HG03571 (cell line): ENCODE measurements around the gene UBE2H.
"Not testable (repeated sequence)": the region's sequence is repeated elsewhere in the genome, so short reads cannot be mapped to it uniquely, and the experiment has no call there.

Experiments used
- ATAC-seq: cut with Tn5 transposase; IDR thresholded peaks from one replicate; pipeline ENCODE4 v1.9.1; 2021; ENCODE audit not compliant: unreplicated experiment

The UBE2H gene

DNA sequence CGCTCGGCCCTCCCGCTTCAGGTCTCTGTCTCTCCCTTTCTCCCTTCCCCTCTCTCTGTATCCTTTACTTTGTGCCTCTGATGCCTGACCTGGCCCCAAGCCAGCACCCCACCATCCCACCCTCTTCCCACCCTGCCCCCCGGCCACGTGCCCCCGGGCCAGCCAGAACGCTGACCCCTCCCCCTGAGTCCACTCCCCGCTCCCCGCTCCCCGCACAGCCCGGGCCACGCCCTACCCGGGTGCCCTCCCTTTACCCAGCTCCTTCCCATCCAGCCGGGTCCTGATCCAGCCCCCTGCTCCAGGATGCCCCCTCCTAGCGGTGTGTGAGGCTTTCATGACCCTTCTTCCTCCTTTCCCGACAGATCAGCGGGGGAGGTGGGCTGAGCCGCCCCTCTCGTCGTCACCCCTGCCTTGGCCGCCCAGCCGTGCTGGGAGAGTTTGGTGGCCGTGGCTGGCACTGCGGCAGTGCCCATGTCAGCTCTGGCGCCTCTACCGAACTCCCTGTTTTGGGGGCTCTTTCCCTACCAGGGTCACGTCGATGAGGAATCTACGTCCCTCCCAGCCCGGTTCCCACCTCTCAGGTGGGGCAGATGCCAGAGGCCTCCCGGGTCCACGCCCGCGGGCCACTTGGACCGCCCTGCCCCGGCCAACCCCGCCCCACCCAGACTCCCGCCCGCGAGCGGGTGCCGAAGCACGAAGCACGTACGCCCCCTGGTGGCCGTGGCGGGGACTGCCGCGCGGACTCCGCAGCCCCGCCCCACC, 127.4 kb downstream of the UBE2H start:
- ATAC-seq: peak; percentile 68

DNA sequence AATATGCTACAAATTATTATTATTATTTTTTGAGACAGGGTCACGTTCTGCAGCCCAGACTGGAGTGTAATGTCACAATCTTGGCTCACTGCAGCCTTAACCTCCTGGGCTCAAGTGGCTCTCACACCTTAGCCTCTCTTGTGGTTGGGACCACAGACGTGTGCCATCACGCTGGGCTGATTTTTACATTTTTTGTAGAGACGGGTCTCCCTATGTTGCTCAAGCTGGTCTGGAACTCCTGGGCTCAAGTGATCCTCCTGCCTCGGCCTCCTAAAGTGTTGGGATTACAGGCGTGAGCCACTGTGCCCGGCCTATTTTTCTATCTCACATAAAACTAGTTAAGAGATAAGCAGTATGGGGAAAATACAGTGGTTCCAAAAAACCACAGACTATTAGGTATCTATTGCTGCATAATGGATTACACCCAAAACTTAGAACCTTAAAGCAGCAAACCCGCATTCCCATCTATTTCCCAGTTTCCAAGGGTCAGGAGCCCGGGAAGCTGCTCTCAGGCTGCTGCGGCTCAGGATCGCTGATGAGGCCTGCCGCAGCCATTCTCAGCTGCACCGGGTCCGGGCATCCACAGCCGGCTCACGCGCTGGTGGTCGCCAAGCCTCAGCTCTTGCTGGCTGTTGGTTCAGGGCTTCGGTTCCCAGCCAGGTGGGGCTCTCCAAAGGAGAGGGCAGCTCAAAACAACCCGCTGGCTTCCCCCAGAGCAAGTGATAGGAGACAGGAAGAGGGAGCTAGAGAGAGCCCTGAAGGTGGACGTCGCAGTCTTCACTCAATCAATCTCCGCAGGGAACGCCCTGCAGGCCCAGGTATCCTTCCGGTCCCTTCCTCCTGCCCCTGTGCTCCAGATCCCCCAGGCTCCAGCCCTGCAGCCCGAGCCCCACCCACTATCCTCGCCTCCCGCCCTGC, 128.2 kb downstream of the UBE2H start:
- peak; percentile 33 for ATAC-seq

DNA sequence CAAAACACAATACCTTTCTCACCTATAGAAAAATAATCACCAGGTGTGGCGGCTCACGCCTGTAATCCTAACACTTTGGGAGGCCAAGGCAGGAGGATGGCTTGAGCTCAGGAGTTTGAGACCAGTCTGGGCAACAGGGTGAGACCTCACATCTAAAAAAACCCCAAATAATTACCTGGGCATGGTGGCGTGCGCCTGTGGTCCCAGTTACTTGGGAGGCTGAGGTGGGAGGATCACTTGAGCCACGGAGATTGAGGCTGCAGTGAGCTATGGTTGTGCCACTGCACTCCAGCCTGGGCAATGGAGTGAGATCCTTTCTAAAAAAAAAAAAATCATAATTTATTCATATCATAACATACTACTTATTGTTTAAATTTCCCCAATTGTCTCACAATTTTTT, 129.6 kb downstream of the UBE2H start:
- not testable (repeated sequence) for ATAC-seq

DNA sequence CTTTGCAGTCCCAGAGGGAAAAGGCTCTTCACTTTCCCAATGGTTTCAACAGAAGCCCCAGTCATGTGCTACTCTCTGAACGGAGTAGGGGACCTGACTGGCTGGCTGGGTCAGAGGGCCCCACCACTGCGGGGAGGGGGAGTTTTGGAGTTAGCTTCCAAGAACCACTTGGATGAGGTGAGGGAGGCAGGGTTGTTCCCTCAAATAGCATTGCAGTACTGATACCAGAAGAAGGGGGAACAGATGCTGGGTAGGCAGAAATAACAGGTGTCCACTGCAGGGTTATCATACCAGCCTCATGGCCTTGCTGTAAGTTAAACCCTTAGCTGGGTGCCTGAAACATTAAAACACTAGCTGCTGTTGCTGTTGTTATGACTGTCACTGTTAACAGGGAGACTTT, 131.3 kb downstream of the UBE2H start:
- ATAC-seq: no peak

DNA sequence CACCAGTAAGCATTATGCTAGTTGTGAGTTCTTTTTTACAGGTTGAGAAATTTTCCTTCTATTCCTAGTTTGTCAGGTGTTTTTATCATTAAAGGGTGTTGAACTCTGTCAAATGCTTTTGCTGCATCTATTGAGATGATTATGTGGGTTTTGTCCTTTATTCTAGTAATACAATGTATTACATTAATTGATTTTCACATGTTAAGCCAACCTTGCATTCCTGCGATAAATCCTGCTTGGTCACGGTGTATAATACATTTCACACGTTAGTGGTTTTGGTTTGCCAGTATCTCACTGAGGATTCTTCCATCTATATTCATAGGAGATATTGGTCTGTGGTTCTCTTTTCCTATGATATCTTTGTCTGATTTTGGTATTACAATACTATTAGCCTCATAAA, 136.0 kb downstream of the UBE2H start:
- ATAC-seq: no peak

DNA sequence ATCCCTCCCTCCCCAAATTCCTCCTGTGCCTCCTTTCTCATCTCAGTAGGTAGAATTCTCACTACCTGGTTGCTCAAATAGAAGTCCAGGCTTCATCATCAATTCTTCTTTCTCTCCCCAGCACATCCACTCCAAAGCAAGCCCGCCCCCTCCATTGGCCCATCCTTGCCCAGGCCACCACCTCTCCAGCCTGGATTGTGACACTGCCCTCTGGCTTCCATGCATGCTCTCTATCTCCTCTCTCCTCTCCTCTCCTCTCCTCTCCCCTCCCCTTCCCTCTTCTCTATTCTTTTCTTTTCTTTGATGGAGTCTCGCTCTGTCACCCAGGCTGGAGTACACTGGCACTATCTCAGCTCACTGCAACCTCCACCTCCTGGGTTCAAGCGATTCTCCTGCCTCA, 144.9 kb downstream of the UBE2H start:
- no peak for ATAC-seq

DNA sequence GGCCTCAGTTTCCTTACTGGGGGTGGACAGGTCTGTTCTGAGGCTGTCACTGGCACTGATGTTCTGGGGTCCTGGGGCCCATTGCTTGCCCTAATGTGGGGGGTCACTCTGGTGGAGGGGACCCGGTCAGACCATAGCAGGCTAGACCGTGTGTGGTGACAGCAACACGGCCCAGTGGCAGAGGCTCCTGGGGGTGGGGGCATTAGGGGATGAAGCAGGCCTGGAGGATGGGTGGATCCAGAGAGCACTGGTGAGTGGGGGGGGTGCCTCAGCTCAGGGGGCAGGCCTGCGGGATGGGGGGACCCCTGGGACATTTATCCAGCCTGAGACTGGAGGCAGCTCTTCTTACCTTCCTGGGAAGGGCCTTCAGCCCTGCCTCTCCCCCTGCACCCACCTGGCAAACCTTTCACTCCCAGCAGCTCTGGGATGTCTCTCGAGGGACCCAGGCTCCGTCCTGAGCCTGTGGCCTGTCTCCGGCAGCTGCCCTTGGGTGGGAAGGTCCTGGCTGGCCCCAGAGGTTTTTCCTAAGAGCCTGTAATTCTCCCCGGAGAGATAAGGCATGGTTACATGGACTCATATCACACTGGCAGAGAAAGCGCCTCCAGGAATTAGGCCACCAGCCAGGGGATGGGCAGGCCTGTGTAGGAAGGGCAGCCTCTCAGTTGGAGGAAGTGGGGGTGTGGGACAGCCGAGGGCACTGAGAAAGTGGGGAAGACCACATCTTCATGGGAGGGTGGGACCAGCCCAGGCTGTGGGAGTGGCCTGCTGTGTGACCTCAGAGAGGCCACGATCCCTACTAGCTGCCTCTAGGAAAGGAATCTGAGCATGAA, 147.7 kb downstream of the UBE2H start:
- ATAC-seq: no peak

DNA sequence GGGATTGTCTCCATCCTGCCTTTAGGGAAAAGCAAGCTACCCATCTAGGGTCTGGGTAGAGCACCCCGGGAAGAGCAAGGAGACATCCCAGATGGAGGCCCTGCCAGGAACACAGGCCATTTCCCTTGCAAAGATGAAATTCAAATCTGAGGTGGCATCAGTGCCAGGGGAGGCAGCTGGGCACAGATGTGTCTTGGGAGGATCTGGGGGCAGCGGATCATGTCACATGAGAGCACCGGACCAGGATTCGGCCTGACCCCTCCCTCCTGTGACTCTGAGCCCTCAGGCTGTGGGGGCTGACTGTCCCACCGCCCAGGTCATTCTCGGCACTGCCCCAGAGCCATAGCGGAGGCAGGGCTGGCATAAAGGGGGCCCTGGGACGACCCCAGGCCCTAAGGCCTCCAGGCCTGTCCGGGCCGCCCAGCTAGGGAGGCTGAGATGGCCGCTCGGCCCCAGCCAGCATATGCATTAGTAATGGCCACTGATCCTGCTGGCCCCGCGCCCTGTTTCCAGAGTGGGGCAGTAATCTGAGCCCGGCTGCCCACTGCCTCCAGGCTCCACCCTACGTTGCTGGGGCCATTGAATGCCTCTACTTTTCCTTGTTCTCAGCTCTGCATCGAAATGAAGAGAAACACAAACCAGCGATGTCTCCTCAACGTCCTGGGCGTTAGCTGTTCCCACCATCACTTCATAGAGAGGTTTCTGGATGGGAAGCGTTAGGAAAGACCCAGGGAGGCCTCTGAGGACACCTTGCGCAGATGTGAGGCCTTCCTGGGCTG, 148.5 kb downstream of the UBE2H start:
- ATAC-seq: no peak

DNA sequence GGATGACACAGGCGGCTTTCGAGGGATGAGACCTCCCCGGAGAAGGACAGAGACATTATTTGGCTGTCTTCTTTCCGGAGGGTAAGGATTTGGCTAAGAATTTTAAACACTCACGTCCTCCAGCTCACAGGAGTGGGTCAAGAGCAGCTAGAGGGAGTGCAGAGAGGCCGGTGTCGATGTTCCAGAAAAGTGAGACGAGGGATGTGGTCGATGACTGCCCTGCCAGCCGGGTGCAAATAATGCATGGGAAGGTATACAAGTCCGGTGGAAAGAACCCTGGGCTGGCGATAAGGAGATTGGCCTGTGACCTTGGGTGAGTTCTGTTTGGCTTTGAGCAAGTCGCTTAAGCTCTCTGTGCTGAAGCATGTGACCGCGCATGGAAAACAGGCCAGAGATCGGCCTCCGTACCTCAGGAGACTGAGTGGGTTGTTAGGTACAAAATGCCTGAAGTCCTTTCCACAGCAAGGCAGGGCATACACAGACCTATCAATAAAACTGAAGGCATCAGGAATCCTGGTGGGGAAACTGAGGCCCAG, 149.1 kb downstream of the UBE2H start:
- no peak for ATAC-seq

DNA sequence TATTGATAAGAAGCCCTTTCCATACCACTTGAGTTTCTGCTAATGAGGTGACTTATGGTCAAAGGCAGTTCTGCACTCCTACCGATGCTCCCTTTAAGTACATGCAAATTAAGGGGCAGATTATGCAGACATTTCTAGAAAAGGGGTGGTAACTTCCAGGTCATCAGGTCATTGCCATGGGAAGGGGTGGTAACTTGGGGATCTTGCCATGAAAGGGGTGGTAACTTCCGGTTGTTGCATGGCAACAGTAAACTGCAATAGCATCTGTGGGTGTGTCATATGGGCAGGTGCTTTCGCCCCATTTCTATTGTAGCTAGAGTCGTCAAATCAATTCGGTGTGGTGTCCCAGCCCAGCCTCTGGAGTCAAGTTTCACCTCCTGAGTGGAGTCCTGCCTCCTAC, 150.9 kb downstream of the UBE2H start:
- ATAC-seq: no peak

DNA sequence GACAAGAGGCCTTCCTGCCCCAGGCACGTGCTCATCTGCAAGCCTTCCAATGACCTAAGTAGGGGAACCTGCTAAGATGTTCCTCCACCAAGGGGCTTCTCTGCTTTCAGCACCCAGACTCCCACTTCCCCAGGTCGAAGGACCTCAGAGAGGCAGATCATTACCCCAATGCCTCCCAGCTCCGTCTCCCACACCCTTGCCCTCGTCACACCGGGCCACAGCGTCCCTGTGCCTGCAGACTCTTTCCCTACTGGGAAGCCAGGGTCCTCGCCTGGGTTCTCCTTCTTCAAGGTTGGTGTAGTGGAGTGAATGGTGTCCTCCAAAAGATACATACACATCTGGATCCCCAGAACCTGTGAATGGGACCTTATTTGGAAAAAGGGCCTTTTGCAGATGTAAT, 151.9 kb downstream of the UBE2H start:
- no peak for ATAC-seq

DNA sequence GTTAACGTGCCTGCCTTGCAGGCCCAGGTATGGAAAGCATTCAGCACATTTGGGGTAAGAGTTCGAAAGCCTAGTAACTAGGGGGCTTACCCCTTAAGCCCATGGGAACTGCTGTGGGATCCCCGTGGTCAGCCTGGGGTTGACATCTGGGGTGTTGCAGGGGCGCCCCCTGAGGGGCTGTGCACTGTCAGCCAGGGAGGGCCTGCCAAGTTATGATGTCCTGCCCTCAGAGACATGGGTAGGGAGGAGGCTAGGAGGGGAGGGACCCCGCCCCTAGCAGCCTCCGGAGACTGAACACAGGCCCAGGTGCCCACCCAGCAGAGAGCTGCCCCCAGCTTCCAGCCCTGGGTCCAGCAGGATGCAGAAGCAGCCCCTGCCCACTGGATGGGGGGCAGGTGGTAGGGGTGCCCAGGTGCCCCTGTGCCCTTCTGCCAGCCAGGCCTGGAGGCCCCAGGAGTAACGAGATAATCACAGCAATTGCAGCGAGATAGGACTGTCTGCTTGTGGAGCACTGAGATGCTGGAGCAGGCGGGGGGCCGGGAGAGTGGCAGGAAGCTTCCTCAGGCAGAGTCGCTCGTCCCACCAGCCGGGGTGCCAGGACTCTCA, 153.3 kb downstream of the UBE2H start:
- no peak for ATAC-seq

DNA sequence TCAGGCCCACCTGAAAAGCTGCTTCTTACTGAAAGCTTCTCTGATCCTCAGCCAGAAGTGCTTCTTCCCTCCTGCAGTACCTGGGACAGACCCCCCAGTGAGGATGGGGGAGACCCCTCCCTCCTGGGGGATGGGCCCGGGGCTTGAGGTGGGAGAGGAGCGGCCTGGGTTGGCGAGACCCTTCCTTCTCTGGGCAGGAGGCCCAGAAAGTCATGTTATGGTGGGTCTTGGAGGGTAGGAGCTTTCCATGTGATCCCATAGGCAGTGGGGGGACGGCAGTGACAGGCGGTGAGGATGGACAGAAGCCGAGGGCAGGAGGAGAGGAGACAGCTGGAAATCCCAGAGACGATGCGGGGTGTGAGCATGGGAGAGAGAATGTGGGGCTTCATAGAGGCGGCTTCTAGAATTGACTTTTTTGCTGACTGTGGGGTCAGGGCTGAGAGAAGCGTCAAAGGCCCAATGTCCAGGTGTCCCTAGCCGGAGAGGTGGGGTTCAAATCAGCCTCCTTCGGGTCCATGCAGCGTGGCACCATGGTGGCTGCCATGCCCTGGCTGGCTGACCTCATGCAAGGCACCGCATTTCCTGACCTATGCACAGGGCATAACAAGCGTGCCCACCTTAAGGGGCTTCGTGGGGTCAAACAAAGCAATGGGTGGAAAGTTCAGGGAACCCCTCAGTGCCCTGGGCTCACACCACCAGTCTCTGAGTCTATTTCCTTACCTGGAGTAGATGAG, 154.0 kb downstream of the UBE2H start:
- no peak for ATAC-seq

DNA sequence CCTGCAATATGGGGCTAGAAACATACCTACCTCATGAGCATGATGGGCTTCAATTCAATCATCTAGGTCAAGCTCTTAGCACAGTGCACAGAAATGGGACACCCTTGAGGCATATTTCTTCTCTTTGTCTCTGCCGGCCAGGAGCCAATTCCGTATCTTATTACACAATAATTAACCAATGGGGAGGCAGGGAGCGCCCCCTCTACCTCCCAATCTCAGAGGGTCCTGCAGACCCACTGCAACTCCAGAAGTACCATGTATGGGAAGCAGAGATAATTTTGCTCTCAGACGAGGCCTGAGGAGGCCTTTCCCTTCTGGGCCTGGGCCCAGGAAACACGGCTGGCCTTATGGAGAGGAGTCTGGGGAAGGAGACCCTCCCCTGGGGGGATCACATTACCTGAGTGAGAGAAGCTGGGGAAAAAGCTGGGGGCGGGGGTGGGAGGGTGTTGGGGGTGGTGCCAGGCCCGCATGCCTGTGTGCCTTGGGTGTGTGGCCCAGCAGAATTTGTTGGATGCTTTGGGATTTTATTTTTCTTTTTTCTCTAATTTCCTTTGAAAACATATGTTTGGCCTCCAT, 155.5 kb downstream of the UBE2H start:
- ATAC-seq: no peak

DNA sequence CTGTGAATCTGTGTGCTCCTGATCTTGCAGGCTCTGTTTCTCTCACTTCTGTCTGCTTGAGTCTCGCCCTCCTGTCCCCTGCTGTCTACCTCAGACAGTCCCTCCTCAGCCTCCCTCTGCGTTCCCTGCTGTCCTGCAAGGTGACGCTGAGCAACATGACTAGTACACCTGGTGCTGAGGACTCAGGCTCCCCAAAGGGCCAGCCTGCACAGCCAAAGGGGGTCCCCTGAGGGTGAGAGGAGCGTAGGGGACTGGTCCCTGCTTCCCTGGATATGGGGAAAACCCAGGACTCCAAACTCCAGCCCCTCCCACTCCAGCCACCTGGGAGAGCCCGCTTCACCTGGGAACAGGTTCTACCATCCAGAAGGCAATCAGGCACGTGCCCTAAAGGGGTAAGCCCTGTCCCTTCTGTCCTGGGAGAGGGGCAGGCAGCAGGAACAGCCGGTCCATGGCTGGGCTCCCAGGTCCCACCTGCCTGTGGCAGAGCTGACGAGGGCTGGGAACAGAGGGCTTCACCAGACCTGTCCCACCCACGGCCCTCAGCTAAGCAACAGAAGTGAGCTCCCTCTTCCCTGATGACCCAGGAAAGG, 156.5 kb downstream of the UBE2H start:
- ATAC-seq: no peak

DNA sequence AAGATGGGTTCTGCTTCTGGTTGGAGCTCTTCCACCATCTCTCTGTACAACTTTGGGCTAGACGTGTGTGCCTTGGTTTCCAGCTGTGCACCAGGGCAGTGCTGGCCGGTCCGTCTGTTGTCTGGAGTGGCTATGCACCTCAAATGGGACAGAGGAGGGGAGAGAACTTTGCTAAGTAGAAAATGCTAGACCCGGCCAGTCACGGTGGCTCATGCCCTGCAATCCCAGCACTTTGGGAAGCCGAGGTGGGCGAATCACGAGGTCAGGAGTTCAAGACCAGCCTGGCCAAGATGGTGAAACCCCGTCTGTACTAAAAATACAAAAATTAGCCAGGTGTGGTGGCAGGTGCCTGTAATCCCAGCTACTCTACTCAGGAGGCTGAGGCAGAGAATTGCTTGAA, 158.3 kb downstream of the UBE2H start:
- ATAC-seq: not testable (repeated sequence)

DNA sequence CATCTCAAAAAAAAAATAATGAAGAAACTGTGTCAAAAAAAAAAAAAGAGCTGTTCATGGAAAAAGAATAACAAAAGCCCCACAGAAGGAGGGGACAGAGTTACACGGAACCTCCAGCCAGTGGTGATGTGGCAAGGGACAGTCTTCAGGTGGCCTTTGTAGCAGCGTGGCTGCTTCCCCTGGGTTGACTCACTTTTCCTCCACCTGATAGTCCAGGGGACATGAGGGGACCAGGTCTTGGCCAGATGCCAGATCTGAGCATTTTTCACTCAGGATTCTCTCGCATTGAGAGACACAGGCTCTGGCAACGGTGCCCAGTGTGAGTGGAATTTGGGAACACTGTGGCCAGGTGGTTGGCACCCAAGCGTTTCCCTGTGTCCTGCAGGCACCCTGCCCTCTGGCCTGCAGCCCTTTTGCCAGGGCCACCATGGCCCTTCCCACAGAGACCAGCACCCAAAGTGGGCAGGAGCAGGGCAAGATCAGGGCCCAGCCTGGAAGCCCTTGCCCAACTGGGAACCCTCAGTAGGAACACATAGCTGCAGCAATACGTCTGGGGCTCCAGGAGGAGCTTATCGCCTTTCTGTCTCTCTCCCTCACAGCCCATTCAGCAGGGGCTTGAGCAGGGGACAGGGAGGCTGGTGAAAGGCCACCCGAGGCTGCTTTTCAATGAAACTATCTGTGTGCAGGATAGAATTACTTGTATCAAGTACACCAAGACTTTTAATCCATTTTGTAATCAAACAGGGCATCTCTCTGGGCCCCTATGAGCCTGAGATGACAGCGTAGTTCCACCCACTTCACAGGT, 159.1 kb downstream of the UBE2H start:
- no peak for ATAC-seq

DNA sequence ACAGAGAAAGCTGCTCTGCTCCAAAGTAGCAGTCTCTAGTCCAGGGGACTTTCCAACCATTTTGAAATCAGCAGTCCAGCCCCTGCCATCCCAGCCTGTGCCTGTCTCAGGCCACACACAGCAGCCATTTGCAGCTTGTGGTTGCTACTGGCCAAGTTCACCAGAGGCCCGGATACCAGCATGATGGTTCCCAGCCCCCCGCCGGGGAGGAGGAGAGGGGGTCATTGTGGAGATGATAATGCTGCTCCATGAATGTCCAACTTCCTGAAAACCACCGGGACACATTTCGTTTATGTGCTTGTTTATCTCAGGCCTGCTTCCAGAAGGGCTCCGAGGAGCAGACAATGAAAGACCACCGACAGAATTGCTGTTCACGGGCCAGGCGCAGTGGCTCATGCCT, 160.0 kb downstream of the UBE2H start:
- ATAC-seq: no peak
